ES-I3 (cell line): ENCODE results near the gene ETV6.

Experiments used
- H3K36me3 ChIP-seq: 2 replicates; pipeline ENCODE4 v1.6.1; 2013; ENCODE audit warnings: mild to moderate bottlenecking, low read length, control low read depth, moderate library complexity; ENCODE audit not compliant: insufficient read depth
- H3K4me1 ChIP-seq: 2 replicates; pipeline ENCODE4 v1.6.1; 2013; ENCODE audit warnings: mild to moderate bottlenecking, control low read depth, low read length; ENCODE audit not compliant: insufficient read depth
- H3K9ac ChIP-seq: 2 replicates; pipeline ENCODE4 v1.6.1; 2013; ENCODE audit warnings: low read depth, mild to moderate bottlenecking, low read length, moderate library complexity
- H3K9me3 ChIP-seq: 2 replicates; pipeline ENCODE4 v1.6.1; 2013; ENCODE audit warnings: mild to moderate bottlenecking, low read length, moderate library complexity; ENCODE audit not compliant: control insufficient read depth, insufficient read depth

The ETV6 gene

DNA sequence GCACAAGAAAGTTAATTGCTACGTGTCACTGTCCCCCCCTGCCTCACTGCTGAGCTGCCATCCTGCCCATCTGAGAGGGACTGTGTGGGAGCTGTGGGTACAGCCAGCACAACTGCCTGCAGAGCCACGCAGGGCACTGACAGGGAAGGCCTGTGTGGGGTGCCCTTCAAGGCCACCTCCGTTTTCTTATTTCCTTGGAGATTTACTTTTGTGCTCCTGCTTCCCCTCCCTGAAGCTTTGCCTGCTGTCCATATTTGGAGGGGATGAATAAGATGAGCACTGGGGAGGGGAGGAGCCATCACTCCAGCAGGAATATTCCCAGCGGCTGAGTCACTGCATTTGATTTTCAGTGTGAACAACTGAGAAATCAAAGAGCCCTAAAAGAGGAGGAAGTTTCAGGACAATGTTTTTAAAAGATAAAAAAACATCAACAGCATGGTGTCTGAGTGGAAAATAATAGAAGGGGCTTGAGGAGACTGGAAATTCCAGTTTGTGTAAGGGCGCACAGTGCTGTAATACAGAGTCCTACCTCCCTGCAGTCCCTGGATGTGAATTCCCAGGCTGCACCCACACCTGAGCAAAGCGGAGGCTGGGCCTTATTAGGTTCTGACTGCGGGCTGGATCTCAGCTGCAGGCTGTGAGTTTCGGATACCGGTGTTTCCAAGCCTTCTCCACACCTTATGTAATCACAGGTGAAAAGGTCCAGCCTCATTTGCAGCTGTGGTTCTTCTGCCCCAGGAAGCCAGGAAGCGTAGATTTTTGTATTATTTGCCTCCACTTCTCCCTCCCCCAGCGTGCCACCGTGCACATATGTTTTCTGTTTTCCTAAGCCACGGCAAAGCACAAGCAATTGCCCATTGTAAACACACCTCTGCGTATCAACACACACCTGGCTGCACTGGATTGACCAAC, 228.7 kb downstream of the ETV6 start:
- Histone ChIP-seq H3K36me3 (no peaks in the 10 kb centered on the region), H3K9me3 (no peaks in the 10 kb centered on the region), H3K4me1 (peaks cover 22% of the 10 kb centered on the region), H3K9ac (no peak overlapping the region)

GRCh38 chr12:11879306-11879705, 229.8 kb downstream of the ETV6 start:
- Histone ChIP-seq H3K36me3 (no peaks in the 10 kb centered on the region), H3K4me1 (peaks cover 27% of the 10 kb centered on the region), H3K9ac (no peak overlapping the region), H3K9me3 (no peaks in the 10 kb centered on the region)

GRCh38 chr12:11880381-11880780, 230.9 kb downstream of the ETV6 start:
- Histone ChIP-seq H3K36me3 (no peaks in the 10 kb centered on the region), H3K9me3 (no peaks in the 10 kb centered on the region), H3K4me1 (peaks cover 33% of the 10 kb centered on the region), H3K9ac (no peak overlapping the region)

GRCh38 chr12:11881835-11882234, 232.4 kb downstream of the ETV6 start:
- H3K9me3 ChIP-seq, result no peaks in the 10 kb centered on the region
- H3K4me1 ChIP-seq, result peaks cover 37% of the 10 kb centered on the region

GRCh38 chr12:11882301-11883019, 233.0 kb downstream of the ETV6 start:
- no peaks in the 10 kb centered on the region for H3K36me3 ChIP-seq
- no peaks in the 10 kb centered on the region for H3K9me3 ChIP-seq
- H3K9ac ChIP-seq, result no peak overlapping the region
- peaks cover 34% of the 10 kb centered on the region for H3K4me1 ChIP-seq

More at GRCh38 chr12:11881835-11882234, 232.4 kb downstream of the ETV6 start:
- Histone ChIP-seq H3K9ac (no peak overlapping the region), H3K36me3 (no peaks in the 10 kb centered on the region)

- peaks cover 20% of the 10 kb centered on the region; the same call in 1 of the 2 replicates for H3K4me1 ChIP-seq
- H3K9me3 ChIP-seq, result no peaks in the 10 kb centered on the region
- no peaks in the 10 kb centered on the region for H3K36me3 ChIP-seq
- H3K9ac ChIP-seq, result no peak overlapping the region
Observed at GRCh38 chr12:11884116-11884515, 234.6 kb downstream of the ETV6 start.

DNA sequence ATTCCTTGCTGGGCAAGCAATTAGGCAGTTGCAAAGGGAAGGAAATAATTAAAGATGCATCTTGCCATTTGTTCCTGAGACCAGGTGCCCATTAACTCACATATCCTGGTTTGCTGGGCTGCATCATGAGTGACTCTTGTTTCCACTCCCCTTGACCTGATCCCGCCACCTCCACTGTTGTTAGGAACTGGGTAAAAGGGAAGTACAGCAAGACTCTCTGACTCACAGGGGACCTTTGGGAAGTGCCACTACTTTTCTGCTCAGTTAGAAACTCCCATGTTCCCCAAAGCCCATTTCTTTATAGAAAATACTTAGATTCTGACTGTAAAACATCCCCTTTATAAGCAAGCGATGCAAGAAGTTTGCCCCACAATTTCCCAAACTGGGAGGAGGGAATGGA, 235.2 kb downstream of the ETV6 start:
- Histone ChIP-seq H3K9me3 (no peaks in the 10 kb centered on the region), H3K9ac (no peak overlapping the region), H3K4me1 (peaks cover 20% of the 10 kb centered on the region; the same call in 1 of the 2 replicates), H3K36me3 (no peaks in the 10 kb centered on the region)

GRCh38 chr12:11885261-11886038, 236.0 kb downstream of the ETV6 start:
- Histone ChIP-seq H3K36me3 (no peaks in the 10 kb centered on the region), H3K9ac (no peak overlapping the region), H3K9me3 (no peaks in the 10 kb centered on the region; the same call in 1 of the 2 replicates), H3K4me1 (peaks cover 20% of the 10 kb centered on the region; the same call in 1 of the 2 replicates)

DNA sequence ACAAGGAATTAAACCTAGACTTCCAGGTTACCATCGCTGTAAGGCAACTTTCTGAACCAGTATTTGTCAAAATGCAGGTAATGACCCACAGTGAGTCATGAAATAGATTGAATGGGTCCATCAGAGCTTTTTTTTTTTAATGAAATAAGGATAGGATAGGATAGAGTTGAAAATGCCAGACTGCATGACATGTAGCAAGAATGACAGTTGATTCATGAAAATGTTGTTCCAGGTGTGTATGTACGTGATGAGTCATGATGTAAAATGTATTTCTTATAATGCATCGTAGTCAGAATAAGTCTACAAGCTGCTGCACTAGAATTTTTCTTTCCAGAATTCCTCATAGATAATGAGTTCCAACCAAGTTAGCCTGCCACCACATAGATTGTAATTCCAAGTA, 236.9 kb downstream of the ETV6 start:
- Histone ChIP-seq H3K9me3 (no peaks in the 10 kb centered on the region; the same call in 1 of the 2 replicates), H3K36me3 (no peaks in the 10 kb centered on the region), H3K9ac (no peak overlapping the region), H3K4me1 (peaks cover 20% of the 10 kb centered on the region; the same call in 1 of the 2 replicates)

GRCh38 chr12:11888029-11888428, 238.6 kb downstream of the ETV6 start:
- Histone ChIP-seq H3K9me3 (no peaks in the 10 kb centered on the region; the same call in 1 of the 2 replicates), H3K9ac (no peak overlapping the region), H3K36me3 (no peaks in the 10 kb centered on the region), H3K4me1 (peaks cover 20% of the 10 kb centered on the region; the same call in 1 of the 2 replicates)

DNA sequence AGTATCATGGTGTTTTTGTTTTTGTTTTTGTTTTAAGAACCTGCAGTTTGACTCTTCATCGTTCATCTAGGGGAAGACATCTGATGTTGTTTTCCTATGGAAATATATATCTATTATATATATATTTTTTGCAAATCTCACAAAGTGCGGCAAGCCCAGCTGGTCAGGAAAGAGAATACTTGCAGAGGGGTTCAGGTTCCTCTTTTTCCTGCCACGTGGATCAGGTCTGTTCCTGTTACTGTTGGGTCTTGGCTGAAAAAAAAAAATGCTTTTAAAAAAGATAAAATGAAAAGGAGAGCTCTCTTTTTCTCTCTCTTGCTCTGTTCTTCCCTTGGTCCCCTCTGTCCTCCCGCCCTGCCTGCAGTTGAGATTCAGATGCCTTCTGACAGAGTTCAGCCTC, 241.9 kb downstream of the ETV6 start:
- H3K4me1 ChIP-seq, result no peaks in the 10 kb centered on the region
- no peak overlapping the region for H3K9ac ChIP-seq
- no peaks in the 10 kb centered on the region; the same call in 1 of the 2 replicates for H3K9me3 ChIP-seq
- no peaks in the 10 kb centered on the region for H3K36me3 ChIP-seq

DNA sequence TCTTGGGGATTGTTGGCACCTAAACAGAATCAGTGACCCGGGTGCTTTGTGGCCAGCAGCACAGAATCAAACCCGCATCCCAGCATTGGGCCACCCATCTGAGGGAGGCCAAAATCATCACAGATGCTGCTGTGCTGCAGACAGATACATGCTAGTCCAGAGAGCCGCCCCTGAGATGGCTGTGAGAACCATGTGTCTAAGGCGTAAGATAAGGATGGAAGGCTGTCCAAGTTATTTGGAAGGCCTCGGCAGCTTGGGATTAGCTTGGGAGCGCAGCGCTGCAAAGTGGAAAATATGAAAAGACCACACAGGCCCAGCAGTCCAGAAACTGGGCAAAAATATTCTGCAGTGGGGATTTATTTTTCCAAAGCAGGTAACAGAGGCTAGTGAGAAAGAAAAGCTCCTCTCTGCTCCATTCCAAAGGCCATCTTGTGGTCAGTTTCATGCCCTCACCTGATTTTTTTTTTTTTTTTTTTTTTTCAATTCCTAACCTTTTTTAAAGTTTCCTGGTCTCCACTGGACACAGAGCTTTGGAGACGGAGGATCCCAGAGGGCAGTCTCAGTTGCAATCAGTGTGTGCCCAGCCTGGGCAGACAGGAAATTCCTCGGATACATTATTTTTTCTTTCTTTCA, 242.4 kb downstream of the ETV6 start:
- Histone ChIP-seq H3K4me1 (no peaks in the 10 kb centered on the region), H3K36me3 (no peaks in the 10 kb centered on the region), H3K9me3 (no peaks in the 10 kb centered on the region; the same call in 1 of the 2 replicates), H3K9ac (no peak overlapping the region)

- Histone ChIP-seq H3K9ac (no peak overlapping the region), H3K36me3 (no peaks in the 10 kb centered on the region), H3K4me1 (no peaks in the 10 kb centered on the region; the same call in 1 of the 2 replicates), H3K9me3 (peaks cover 3% of the 10 kb centered on the region; the same call in 1 of the 2 replicates)
Observed at GRCh38 chr12:11893998-11894397, 244.5 kb downstream of the ETV6 start.
